ENCODE data around the gene AICDA.

GRCh38 chr12:8615206-8615605 lies 2.5 kb upstream of the AICDA start:
- TF ChIP-seq CTCF (conservative IDR thresholded peaks at IDR 0.05; ENCODE audit: low read depth in 2 of 2) (no peak), POLR2AphosphoS5 (IDR thresholded peaks at IDR 0.05; ENCODE audit: low read depth) (no peak), EZH2phosphoT487 (IDR thresholded peaks at IDR 0.05; ENCODE audit: unreplicated experiment) (no peak), EZH2 (IDR thresholded peaks at IDR 0.05; ENCODE audit: low read depth, unreplicated experiment) (no peak), REST (IDR thresholded peaks at IDR 0.05; ENCODE audit: unreplicated experiment) (no peak), CREB1 (CRISPR knock-in tag; IDR thresholded peaks at IDR 0.05; ENCODE audit: low read depth) (no peak), ZNF114 (CRISPR knock-in tag; IDR thresholded peaks at IDR 0.05) (no peak), ETS1 (IDR thresholded peaks at IDR 0.05) (no peak), JUNB (IDR thresholded peaks at IDR 0.05; ENCODE audit: unreplicated experiment) (no peak), STAT1 (IDR thresholded peaks at IDR 0.05; ENCODE audit: unreplicated experiment) (no peak), ZNF331 (CRISPR knock-in tag; IDR thresholded peaks at IDR 0.05; ENCODE audit: low read depth) (no peak), ZNF462 (CRISPR knock-in tag; IDR thresholded peaks at IDR 0.05) (no peak), NANOG (IDR thresholded peaks at IDR 0.05; ENCODE audit: borderline replicate concordance) (no peak)

Measured in GM23338 (cell line).